Stimulated activated CD4-positive, alpha-beta T cell treated with anti-CD3 and anti-CD28 coated beads, Interleukin-1b, Interleukin-23, amount 100 ng/mL, for 1 hour (primary cell): ENCODE measurements around the gene CHMP6.

Experiments used
- DNase-seq, 2 donors: peaks; one replicate each; pipeline ENCODE4 v3.0.0-alpha.2; 2020; ENCODE audit warnings: low read depth in 2 of 2

The CHMP6 gene

DNA sequence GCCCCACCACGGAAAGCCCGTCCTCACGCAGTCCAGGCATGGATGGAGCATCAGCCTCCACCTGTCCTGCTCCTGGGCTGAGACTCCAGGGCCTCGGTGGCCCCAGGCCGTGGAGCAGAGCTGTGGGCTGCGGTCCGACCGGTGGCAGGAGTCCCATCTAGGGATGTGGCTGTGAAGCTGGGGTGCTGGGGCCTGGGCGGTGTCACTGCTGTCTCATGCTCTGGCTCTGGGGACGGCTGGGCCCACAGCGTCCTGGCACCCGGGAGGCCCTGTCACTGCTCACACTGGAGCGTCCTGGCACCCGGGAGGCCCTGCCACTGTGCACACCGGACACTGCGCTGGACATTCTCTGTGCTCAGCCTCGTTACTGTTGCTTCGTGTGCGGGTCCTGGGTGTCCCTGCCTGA, 51.7 kb downstream of the CHMP6 start:
- DNase-seq, result no peak

DNA sequence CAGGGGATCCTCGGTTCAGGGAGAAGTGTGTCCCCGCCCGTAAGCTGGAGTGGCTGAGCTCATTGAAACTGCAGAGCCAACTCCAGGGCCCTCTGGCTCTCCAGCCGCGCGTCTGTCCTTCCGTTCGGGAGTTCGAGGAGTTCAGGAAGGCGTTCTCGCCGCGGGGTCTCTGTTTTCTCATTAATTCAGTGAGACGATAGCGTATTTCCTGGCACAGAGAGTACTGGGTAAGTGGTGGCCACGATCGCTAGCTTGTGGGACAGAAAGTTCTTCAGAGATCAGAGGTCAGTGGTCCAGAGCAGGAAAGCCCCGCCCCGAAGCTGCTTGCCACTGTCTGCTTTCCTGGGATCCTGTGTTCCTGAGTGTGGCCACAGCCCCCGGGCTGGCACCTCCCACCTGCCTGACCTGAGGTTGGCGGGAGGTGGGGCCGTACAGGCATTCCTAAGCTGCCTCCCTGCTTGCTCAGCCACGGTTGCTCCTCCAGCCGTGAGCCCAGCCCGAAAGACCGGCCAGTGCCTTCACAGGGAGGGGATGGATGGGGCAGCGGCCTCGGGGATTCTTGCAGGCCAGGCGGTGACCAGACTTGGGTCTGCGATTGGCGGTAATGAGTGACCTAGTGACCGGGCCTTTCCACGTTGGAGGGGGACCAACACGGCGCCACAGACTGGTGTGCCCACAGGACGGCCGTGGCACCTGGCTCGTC, 52.2 kb downstream of the CHMP6 start:
- DNase-seq, result no peak

DNA sequence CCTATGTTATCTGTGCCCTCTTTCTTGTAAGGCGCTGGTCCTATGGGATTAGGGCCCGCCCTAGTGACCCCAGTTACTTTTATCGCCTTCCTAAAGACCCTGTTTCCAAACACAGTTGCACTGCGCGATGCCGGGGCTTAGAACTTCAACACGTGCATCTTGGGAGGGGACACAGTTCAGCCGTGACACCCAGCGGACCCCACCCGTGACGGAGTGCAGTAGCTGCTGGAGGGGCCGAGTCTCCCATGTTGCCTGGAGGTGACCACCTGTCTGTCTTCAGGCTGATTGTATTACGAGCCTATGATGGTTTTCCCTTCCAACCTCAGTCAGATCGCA, 52.8 kb downstream of the CHMP6 start:
- no peak for DNase-seq

DNA sequence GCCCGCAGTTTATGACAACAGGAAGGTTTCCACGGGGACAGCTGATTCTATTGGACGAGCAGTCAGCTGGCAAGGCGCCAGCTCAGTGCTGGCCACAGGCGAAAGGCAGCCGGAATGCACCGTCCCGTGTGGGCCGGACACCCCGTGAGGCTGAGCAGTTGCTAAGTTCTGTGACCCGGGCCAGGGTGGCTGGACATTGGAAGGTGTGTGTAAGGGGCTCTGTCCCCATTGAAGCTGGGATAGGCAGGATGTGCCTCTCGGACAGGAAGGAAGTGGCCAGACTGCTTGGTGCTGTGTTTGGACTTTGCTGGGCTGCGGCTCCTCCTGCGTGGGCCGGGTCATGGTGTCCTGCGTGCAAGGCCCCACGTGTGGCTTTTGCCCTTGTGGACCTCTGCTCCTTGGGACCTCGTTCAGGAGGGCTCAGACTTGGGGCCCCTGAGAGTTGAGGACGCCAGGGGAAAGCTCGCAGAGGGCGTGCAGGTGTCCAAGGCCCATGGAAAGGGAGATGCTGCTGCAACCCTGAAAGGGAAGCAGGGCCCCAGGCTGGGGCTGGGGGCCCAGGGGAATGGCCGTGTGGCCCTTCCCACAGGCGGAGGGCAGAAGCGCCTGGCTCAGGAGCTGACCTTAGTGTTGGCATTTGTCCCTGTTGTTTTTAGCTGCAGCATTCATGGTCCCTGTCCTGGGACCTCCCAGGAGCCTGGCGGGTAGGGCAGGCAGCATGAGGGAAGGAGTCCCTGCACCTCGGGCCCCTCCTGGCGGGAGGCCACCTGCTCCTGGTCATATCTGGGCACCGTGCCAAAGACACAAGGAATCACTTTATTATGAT, 53.3 kb downstream of the CHMP6 start:
- no peak for DNase-seq

DNA sequence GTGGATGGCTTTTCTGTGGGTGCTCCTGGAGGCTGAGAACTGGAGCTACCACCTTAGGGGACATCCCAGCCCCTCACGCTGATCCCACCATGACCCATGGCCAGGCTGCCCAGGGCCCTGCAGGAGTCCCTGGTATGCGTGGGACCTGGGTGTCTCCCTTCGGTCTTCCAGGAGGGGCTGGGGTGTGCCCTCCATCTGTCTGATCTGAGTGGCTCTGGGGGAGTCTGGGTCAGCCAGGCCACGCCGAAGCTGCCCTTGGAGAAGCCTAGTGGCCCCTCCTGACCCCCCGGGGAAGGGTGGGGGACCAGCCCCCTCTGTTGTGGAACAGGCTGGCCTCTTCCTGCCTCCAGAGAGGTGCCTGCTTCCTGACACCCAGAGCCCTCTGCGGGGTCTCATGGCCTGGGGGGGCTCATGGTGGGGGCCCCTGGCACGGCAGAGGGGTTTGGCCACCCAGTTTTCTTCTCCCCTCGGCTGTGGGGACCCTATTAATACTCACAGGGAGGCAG, 54.0 kb downstream of the CHMP6 start:
- DNase-seq, result no peak

DNA sequence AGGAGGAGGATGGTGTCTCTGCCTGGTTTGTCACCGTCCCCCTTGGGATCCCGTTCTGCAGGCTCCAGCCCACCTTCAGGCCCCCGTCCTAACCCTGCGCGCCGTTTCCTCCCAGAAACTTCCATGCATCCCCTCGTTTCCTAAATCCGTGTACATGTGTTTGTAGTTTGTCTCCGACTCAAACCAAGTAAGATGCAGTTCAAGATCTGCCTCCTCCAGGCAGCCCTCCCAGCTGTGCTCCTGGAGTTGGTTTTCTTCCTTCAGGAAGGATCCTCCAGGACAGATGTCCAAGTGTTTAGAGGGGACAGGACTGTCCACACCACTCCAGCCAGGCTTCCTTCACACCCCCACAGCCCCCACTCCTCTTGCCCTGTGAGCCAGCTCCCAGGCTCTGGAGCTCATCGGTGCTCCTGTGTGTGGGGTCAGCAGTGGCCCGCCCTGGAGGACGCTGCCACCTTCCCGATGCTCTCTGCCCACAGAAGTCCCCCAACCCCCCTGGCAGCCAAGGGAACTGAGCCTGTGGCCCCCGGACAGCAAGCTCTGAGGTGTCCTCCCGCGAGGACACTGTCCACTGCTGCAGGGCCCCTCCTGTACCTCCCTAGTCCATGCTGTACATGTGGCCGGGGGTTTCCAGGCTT, 54.6 kb downstream of the CHMP6 start:
- no peak for DNase-seq

DNA sequence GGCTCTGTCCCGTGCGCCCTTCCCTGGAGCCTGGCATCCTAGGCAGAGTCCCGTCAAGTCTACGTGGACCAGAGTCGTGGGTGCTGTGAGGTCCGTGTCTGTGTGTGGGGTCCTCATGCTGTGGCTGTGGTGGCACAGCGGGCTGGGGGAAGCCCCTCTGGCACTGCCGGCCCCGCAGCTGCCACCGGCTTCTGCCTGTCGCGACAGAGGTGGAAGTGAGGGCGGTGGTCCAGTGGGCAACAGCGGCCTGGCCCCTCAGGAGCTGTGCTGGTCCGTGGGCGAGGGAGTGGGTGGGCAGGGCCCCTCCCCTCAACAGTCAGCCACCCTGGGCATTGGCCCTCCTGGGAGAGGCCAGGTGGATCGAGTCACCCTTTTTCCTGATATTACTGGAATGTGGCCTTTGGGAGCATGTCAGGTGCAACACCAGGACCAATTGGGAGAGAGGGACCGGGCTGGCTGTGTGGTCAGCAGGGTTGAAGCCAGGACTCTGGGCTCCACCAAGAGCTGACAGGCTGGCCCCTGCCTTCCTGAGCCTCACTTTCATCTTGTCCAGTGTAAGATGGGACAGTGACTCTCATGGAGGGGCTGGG, 55.2 kb downstream of the CHMP6 start:
- no peak for DNase-seq

DNA sequence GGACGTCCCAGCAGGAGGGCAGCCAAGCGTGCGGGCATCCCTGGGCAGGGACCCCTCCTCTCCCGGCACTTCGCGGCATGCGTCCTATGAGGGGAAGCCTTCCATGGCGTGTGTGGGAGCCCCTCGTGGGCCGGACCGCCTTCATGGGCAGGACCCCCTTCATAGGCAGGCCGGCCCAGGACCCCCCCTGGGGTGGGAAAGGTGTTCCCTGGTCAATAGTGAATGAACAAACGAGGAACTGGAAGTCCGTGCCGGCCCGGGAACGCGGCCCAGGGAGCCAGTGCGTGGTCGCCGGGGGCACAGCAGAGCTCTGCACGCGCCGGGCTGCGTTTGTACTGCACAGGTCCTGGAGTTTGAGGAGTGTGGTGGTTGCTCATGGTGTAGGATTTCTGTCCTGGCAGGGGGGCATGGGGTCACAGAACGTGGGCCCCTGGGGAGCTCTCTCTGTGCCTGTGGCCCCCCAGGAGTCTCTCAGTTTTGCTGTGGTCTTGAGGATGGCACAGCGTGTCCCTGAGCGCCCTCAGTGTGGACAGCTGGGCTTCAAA, 57.3 kb downstream of the CHMP6 start:
- no peak for DNase-seq

DNA sequence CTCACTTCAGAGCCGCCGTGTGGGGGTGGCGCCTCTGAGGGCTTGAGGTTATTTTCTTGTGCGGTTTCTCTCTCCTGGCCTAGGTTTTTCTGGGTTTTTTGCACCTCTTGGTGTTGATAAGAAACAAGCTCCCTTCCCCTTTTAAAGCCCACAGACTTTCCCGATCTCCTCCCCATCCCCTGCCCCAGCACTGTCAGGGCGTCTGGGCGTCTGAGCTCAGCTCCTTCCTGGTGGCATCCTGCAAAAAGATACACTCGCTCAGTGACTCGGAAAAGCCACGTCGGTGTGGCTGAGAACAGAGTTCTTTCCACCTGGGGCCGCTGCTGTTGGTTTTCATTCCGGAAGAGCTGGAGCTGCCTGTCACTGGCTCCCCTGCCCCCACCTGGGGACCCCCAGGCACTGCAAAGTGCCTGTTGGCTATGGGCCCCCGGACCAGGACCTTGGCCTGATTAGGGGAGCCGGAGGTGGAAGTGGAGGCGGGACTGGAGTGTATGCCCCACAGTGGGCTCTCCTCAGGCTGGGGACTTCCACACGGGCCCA, 57.8 kb downstream of the CHMP6 start:
- no peak for DNase-seq
